Measurements from ENCODE around the gene SLC6A2.

DNA sequence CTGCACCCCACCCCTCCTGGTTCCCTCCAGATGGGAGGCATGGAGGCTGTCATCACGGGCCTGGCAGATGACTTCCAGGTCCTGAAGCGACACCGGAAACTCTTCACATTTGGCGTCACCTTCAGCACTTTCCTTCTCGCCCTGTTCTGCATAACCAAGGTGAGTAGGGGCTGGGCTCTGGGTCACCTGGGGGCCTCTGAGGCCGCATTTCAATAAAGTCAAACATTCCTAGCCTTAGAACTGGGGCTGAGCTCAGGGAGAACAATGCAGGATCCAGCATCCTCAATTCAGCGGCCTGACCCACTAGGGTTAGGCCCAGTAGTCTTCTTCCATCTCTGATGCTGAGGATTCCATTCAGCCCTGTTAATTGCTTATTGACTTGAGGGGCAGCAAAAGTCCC lies 42.1 kb downstream of the SLC6A2 start:
- TF ChIP-seq POLR2AphosphoS5 (IDR thresholded peaks at IDR 0.05) (no peak), POLR2A (IDR thresholded peaks at IDR 0.05) (no peak)
- TF ChIP-seq, protein P1, sequence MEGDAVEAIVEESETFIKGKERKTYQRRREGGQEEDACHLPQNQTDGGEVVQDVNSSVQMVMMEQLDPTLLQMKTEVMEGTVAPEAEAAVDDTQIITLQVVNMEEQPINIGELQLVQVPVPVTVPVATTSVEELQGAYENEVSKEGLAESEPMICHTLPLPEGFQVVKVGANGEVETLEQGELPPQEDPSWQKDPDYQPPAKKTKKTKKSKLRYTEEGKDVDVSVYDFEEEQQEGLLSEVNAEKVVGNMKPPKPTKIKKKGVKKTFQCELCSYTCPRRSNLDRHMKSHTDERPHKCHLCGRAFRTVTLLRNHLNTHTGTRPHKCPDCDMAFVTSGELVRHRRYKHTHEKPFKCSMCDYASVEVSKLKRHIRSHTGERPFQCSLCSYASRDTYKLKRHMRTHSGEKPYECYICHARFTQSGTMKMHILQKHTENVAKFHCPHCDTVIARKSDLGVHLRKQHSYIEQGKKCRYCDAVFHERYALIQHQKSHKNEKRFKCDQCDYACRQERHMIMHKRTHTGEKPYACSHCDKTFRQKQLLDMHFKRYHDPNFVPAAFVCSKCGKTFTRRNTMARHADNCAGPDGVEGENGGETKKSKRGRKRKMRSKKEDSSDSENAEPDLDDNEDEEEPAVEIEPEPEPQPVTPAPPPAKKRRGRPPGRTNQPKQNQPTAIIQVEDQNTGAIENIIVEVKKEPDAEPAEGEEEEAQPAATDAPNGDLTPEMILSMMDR (IDR thresholded peaks at IDR 0.05): no peak

All from suprapubic skin (tissue), 4 donors.